GM13977 (cell line): ENCODE results near the gene HERC4.
"Not testable (repeated sequence)": the region's sequence is repeated elsewhere in the genome, so short reads cannot be mapped to it uniquely, and the experiment has no call there.

Source experiments
- DNase-seq: peaks from one replicate; pipeline ENCODE4 v3.0.0; 2012; ENCODE audit warnings: low spot score
- in situ Hi-C: fragments of 300-500 bp; cut with MboI; formaldehyde crosslinking; loops from one replicate; pipeline ENCODE4 v1.12.0; 2022; ENCODE audit warnings: low sequenced_read_pairs, low pct_unique_long_range_greater_than_20kb, mixed read lengths, inconsistent platforms; ENCODE audit not compliant: unreplicated experiment
- TF ChIP-seq, protein P1 (sequence below): IDR thresholded peaks from 2 replicates; pipeline ENCODE4 v1.5.1; 2012; ENCODE audit warnings: mild to moderate bottlenecking, control low read depth; ENCODE audit not compliant: insufficient read depth; ENCODE audit errors: extremely low read depth, missing control alignments

Gene HERC4

DNA sequence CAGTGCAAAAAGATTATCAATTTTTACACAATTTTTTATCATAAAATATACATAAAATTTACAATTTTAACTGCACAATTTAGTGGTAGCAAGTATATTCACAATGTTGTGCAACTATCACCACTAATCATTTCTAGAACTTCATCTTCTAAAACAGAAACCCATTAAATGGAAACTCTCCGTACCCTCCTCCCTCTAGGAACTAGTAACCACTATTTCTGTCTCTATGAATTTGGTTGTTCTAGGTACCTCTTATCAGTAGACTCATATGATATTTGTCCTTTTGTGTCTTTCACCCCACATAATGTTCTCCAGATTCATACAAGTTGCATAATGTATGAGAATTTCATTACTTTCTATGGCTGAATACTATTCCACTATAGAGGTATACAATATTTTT is 73.5 kb downstream of the HERC4 start:
- DNase-seq = no peak
- TF ChIP-seq, protein P1, sequence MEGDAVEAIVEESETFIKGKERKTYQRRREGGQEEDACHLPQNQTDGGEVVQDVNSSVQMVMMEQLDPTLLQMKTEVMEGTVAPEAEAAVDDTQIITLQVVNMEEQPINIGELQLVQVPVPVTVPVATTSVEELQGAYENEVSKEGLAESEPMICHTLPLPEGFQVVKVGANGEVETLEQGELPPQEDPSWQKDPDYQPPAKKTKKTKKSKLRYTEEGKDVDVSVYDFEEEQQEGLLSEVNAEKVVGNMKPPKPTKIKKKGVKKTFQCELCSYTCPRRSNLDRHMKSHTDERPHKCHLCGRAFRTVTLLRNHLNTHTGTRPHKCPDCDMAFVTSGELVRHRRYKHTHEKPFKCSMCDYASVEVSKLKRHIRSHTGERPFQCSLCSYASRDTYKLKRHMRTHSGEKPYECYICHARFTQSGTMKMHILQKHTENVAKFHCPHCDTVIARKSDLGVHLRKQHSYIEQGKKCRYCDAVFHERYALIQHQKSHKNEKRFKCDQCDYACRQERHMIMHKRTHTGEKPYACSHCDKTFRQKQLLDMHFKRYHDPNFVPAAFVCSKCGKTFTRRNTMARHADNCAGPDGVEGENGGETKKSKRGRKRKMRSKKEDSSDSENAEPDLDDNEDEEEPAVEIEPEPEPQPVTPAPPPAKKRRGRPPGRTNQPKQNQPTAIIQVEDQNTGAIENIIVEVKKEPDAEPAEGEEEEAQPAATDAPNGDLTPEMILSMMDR = no peak
- in situ Hi-C loops = no loop called here

DNA sequence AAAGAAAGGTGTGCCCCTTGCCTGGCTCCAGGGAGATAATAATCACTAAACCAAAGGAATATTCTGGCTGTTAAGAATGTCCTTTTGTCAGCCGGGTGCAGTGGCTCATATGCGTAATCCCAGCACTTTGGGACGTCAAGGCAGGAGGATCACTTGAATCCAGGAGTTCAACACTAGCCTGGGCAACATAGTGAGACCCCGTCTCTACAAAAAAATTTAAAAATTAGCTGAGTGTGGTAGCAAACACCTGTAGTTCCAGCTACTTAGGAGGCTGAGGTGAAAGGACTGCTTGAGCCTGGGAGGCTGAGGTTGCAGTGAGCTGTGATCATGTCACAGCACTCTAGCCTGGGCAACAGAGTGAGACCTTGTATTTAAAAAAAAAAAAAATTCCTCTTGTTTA is 74.1 kb downstream of the HERC4 start:
- TF ChIP-seq, protein P1 = no peak
- no peak for DNase-seq
- in situ Hi-C loops = no loop called here

DNA sequence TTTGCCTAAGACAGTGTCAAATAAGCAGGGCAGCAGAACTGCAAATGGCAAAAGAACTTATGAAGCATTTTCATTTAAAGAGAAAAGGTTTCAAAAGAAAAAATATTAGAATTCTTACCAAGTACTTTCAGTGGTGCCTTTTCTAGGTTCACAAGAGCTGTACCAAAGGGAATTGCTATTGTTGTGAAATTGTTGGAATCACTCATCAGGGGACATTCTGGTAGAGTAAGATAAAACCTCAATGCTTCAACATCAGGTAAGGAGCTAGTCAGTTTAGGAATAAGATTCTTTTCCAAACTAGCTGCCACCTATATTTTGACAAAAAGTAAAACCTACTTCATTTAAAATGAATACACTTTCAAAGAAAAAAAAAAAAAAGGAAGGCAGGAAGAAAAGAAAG is 85.0 kb downstream of the HERC4 start:
- in situ Hi-C loops = no loop called here
- DNase-seq = no peak
- TF ChIP-seq, protein P1 = no peak

DNA sequence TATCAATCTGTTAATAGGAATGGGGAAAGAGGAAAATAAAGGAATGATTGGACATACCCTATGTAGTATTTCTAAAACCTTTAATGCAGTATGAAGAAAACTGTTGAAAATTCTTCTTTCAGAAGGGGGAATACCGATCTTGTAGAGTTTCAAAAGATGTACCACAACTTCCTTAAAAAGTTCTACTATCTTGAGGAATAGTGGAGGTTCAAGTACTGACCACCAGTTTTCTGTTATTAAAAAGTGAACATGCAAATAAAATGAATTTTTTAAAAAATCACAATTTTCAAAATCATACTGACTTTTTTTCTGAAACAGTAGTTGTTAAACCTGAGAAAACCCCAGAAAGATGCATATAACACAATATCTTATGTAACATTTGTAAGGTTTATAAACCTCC is 86.5 kb downstream of the HERC4 start:
- TF ChIP-seq, protein P1 = no peak
- in situ Hi-C loops = no loop called here
- no peak for DNase-seq

DNA sequence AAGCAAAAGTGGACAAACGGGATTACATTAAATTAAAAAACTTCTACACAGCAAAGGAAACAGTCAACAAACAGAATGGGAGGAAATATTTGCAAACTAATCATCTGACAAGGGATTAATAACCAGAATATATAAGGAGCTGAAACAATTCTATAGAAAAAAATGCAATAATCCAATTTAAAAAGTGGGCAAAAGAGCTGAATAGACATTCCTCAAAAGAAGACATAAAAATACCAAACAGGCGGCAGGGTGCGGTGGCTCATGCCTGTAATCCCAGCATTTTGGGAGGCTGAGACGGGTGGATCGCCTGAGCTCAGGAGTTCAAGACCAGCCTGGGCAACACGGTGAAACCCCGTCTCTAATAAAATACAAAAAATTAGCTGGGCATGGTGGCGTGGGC is 92.5 kb downstream of the HERC4 start:
- in situ Hi-C loops, DNase-seq: not testable (repeated sequence)

DNA sequence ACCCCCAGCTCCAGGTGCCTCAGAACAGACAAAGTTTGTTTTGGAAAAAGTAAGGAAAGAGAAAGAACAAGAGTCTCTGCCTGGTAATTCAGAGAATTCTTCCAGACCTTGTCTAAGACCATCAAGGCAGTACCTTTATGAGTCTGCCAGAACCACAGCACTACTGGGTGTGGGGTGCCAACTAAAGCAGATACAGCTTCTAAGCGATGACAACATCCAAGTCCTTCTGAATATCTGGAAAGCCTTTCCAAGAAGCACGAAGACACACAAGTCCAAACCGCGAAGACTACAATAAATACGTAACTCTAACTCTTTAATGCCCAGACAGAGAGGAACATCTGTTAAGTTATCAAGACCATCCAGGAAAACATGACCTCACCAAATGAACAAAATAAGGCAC is 96.3 kb downstream of the HERC4 start:
- TF ChIP-seq, protein P1 = no peak
- in situ Hi-C loops = no loop called here
- DNase-seq = no peak

DNA sequence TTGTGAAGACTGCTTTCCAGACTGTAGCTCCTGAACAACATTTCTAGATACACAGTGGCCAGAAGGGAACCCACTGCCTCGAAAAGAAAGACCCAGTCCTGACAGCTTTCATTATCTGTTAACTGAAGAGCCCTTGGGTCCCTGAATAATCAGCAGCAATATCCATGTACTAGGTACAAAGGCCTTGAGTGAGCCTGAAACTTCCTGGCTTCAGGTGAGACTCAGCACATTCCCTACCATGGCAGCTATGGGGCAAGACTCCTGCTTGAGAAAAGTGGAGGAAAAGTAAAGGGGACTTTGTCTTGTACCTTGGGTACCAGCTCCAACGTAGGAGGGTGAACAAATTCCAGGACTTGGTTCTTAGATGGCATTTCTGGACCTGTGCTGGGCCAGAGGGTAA is 97.8 kb downstream of the HERC4 start:
- TF ChIP-seq, protein P1 = no peak
- in situ Hi-C loops = no loop called here
- no peak for DNase-seq
